B cell (primary cell): ENCODE results near the gene TMEM209. TPM values are rescaled to one million over a fixed set of nuclear protein-coding genes. Genes with fewer than 3 reads are reported as not detected.
"Not testable (repeated sequence)": the region's sequence is repeated elsewhere in the genome, so short reads cannot be mapped to it uniquely, and the experiment has no call there.

Experiments used
- ATAC-seq: fragments of 200-7000 bp; cut with Tn5 transposase; one replicate; pipeline ENCODE4 v1.10.0; 2021; ENCODE audit warnings: low read depth, mild to moderate bottlenecking, moderate number of reproducible peaks, moderate library complexity
- CTCF ChIA-PET: fragments of 350-600 bp; sonication (Branson Sonifier 250); formaldehyde crosslinking; loops from one replicate; lab custom pipeline; 2021; ENCODE audit warnings: antibody characterized with exemption, inconsistent platforms; lab: Charles Lee
- POLR2A ChIA-PET: fragments of 350-600 bp; sonication (Branson Sonifier 250); formaldehyde crosslinking; loops from one replicate; lab custom pipeline; 2021; ENCODE audit warnings: antibody characterized with exemption; lab: Charles Lee
- DNase-seq: peaks from one replicate; pipeline ENCODE4 v3.0.0; 2013
- H2AFZ ChIP-seq: 2 replicates; pipeline ENCODE4 v1.6.1; 2012; ENCODE audit warnings: mild to moderate bottlenecking, low read depth, low read length; ENCODE audit not compliant: insufficient read depth, poor library complexity, severe bottlenecking
- H3K27ac ChIP-seq, 2 donors: 1 replicate in 1 of 2; 2 replicates in 1 of 2; pipeline ENCODE4 v1.5.1; 2012 to 2013; ENCODE audit warnings: low read length in 2 of 2, mild to moderate bottlenecking in 2 of 2, moderate library complexity in 1 of 2
- H3K27me3 ChIP-seq, 4 experiments: fragments of 200-600 bp in 1 of 4; sonication (generic) in 1 of 4; replicated peaks in 1 of 4; 1 replicate in 2 of 4; 2 replicates in 2 of 4; pipeline versions ENCODE4 v1.6.1 to v1.7.0; 2013 to 2016; ENCODE audit warnings: low read length in 3 of 4, mild to moderate bottlenecking in 2 of 4, mixed read lengths in 1 of 4, moderate library complexity in 1 of 4; ENCODE audit not compliant: insufficient read depth in 4 of 4, control insufficient read depth in 3 of 4; ENCODE audit errors: control extremely low read depth in 1 of 4
- H3K36me3 ChIP-seq, 2 experiments: replicated peaks in 1 of 2; 1 replicate in 1 of 2; 2 replicates in 1 of 2; pipeline versions ENCODE4 v1.6.1 to v1.7.1; 2013; ENCODE audit warnings: low read length in 1 of 2; ENCODE audit not compliant: insufficient read depth in 2 of 2, control insufficient read depth in 1 of 2; ENCODE audit errors: control extremely low read depth in 1 of 2, extremely low read depth in 1 of 2
- H3K4me1 ChIP-seq, 2 donors: fragments of 200-600 bp in 1 of 2; sonication (generic) in 1 of 2; 1 replicate in 1 of 2; 2 replicates in 1 of 2; pipeline versions ENCODE4 v1.5.1 to v1.6.1; 2013 to 2017; ENCODE audit warnings: low read length in 2 of 2; ENCODE audit not compliant: control insufficient read depth in 2 of 2, insufficient read depth in 2 of 2
- H3K4me2 ChIP-seq: replicated peaks from 2 replicates; pipeline ENCODE3; 2012; ENCODE audit warnings: mild to moderate bottlenecking, low read depth, low read length; ENCODE audit not compliant: poor library complexity, severe bottlenecking
- H3K4me3 ChIP-seq, 5 experiments: fragments of 200-600 bp in 1 of 5; sonication (generic) in 1 of 5; 1 replicate in 3 of 5; 2 replicates in 2 of 5; pipeline versions ENCODE4 v1.5.1 to v1.7.0; 2011 to 2016; ENCODE audit warnings: low read length in 4 of 5, mild to moderate bottlenecking in 4 of 5, low read depth in 2 of 5, control low read depth in 1 of 5, moderate library complexity in 1 of 5; ENCODE audit not compliant: insufficient read depth in 1 of 5; ENCODE audit errors: control extremely low read depth in 1 of 5, extremely low read depth in 1 of 5
- H3K79me2 ChIP-seq: fragments of 200-600 bp; sonication (generic); one replicate; pipeline ENCODE4 v1.6.0; 2016; ENCODE audit warnings: low read length; ENCODE audit not compliant: control insufficient read depth, insufficient read depth
- H3K9ac ChIP-seq: fragments of 200-600 bp; sonication (generic); 2 replicates; pipeline ENCODE4 v1.6.1; 2017; ENCODE audit warnings: mild to moderate bottlenecking, low read length, moderate library complexity
- H3K9me3 ChIP-seq, 3 donors: one replicate each; pipeline versions ENCODE4 v1.6.1 to v1.7.1; 2013; ENCODE audit warnings: low read length in 2 of 3; ENCODE audit not compliant: control insufficient read depth in 2 of 3, insufficient read depth in 1 of 3; ENCODE audit errors: control extremely low read depth in 1 of 3
- H4K20me1 ChIP-seq: 2 replicates; pipeline ENCODE4 v1.6.0; 2012; ENCODE audit warnings: mild to moderate bottlenecking, low read length; ENCODE audit not compliant: insufficient read depth, control insufficient read depth, poor library complexity, severe bottlenecking
- H3K27ac Mint-ChIP-seq: one replicate; pipeline ENCODE4 v1.8.0; 2021; ENCODE audit warnings: mixed read lengths
- H3K27me3 Mint-ChIP-seq: one replicate; pipeline ENCODE4 v1.8.0; 2021; ENCODE audit warnings: mixed read lengths
- H3K4me1 Mint-ChIP-seq: one replicate; pipeline ENCODE4 v1.8.0; 2021; ENCODE audit warnings: mixed read lengths
- H3K4me3 Mint-ChIP-seq: one replicate; pipeline ENCODE4 v1.8.0; 2021; ENCODE audit warnings: mixed read lengths
- H3K9me3 Mint-ChIP-seq: one replicate; pipeline ENCODE4 v1.8.0; 2022; ENCODE audit warnings: mixed read lengths; ENCODE audit not compliant: insufficient read depth
- EZH2 ChIP-seq: IDR thresholded peaks from 2 replicates; pipeline ENCODE4 v1.6.1; 2012; ENCODE audit warnings: borderline replicate concordance, low read depth, mild to moderate bottlenecking, moderate library complexity, low read length; ENCODE audit not compliant: insufficient read depth, poor library complexity, severe bottlenecking
- WGBS: methylation state at CpG from one replicate; pipeline ENCODE4 v1.1.5; 2013; ENCODE audit warnings: missing lambda C conversion rate; ENCODE audit not compliant: insufficient coverage; 5-methylcytosine and 5-hydroxymethylcytosine counted together
- intact Hi-C: fragments of 100-400 bp; cut with micrococcal nuclease; formaldehyde crosslinking; loops from one replicate; pipeline ENCODE4 v1.10.0; 2022
- polyA plus RNA-seq: library from polyadenylated mRNA; depleted of rRNA; stranded (reverse); fragments of >200 nt; gene quantifications from 2 replicates; pipeline ENCODE4 v1.2.3, GENCODE V29; 2012
- total RNA-seq, 2 donors: library from RNA; stranded (reverse); fragments of 120-200 nt in 1 of 2; gene quantifications; 1 replicate in 1 of 2; 2 replicates in 1 of 2; pipeline versions ENCODE4 v1.2.3 to v1.2.4, GENCODE V29; 2013 to 2022
- TF ChIP-seq, protein P1 (sequence below): fragments of 200-600 bp; IDR thresholded peaks from one replicate; pipeline ENCODE4 v1.8.0; 2022; ENCODE audit warnings: antibody characterized with exemption, mild to moderate bottlenecking

Gene TMEM209
- total and polyA plus RNA-seq, 2 donors (not counting 1 experiment from before 2014, with no cell fraction given): 15.8 to 35.8 TPM

DNA sequence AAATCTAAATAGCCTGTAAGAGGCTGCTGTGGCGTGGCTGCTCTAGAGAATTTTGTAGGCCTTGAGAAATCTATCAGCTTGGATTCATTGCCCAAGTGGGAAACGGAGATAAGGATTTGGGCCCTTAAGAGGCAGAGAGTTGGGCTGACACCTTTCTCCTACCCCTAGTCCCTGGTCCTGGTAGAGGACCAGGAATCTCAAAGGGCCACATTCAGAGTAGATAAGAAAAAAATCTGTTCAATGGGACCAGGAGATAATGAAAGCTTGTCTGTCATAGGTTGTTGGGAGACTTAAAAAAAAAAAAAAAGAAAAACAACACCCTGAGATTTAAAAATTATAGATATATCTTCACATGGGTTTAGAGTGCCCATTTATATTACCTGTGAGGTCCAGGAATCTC lies 17.8 kb downstream of the TMEM209 start:
- no peak overlapping the region for H2AFZ ChIP-seq
- intact Hi-C loops: no loop called here
- no peak overlapping the region for H3K9ac ChIP-seq
- H3K4me3 ChIP-seq: no peak overlapping the region
- ChIA-PET POLR2A (no interaction called here), CTCF (interaction anchor here (0.6 to 1.5 kb wide), 3 partner anchors 40 to 115 kb away, joined by 3 read pairs; no protein-coding TSS in a partner anchor)
- H4K20me1 ChIP-seq: no peaks in the 10 kb centered on the region
- no peak overlapping the region for H3K4me2 ChIP-seq
- 94% methylated on average over 2 of the region's 2 CpGs for WGBS
- H3K4me1 ChIP-seq: no peaks in the 10 kb centered on the region
- H3K36me3 ChIP-seq: peaks cover 2 to 28% of the 10 kb centered on the region in 2 experiments
- no peak for DNase-seq
- Mint-ChIP-seq H3K4me1 (peaks cover 2% of the 10 kb centered on the region), H3K4me3 (no peak overlapping the region), H3K9me3 (no peaks in the 10 kb centered on the region), H3K27ac (no peak overlapping the region), H3K27me3 (no peaks in the 10 kb centered on the region)
- H3K79me2 ChIP-seq: peaks cover 5% of the 10 kb centered on the region
- no peaks in the 10 kb centered on the region for H3K27me3 ChIP-seq
- no peaks in the 10 kb centered on the region for H3K9me3 ChIP-seq
- no peak for TF ChIP-seq EZH2
- TF ChIP-seq, protein P1, sequence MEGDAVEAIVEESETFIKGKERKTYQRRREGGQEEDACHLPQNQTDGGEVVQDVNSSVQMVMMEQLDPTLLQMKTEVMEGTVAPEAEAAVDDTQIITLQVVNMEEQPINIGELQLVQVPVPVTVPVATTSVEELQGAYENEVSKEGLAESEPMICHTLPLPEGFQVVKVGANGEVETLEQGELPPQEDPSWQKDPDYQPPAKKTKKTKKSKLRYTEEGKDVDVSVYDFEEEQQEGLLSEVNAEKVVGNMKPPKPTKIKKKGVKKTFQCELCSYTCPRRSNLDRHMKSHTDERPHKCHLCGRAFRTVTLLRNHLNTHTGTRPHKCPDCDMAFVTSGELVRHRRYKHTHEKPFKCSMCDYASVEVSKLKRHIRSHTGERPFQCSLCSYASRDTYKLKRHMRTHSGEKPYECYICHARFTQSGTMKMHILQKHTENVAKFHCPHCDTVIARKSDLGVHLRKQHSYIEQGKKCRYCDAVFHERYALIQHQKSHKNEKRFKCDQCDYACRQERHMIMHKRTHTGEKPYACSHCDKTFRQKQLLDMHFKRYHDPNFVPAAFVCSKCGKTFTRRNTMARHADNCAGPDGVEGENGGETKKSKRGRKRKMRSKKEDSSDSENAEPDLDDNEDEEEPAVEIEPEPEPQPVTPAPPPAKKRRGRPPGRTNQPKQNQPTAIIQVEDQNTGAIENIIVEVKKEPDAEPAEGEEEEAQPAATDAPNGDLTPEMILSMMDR: no peak
- no peak overlapping the region for H3K27ac ChIP-seq
- no peak for ATAC-seq

DNA sequence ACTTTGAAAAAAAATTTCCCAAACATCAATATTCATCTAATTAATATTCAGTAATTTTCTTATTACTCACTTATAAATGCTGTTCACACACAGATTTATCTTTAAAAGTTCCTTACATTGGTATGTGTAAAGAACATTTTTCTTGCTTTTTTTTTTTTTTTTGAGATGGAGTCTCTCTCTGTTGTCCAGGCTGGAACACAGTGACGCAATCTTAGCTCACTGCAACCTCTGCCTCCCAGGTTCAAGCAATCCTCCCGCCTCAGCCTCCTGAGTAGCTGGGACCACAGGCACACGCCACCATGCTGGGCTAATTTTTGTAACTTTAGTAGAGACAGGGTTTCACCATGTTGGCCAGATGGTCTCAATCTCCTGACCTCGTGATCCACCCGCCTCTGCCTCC lies 20.9 kb downstream of the TMEM209 start:
- H3K27ac ChIP-seq, intact Hi-C loops, H3K9me3 ChIP-seq, H3K4me2 ChIP-seq, H3K27ac Mint-ChIP-seq, H3K79me2 ChIP-seq, H3K27me3 Mint-ChIP-seq, H3K4me3 Mint-ChIP-seq, H3K4me3 ChIP-seq, H4K20me1 ChIP-seq, H3K27me3 ChIP-seq, ATAC-seq, H2AFZ ChIP-seq, H3K4me1 Mint-ChIP-seq, H3K9ac ChIP-seq, H3K4me1 ChIP-seq, DNase-seq, H3K9me3 Mint-ChIP-seq, POLR2A ChIA-PET: not testable (repeated sequence)
- H3K36me3 ChIP-seq: peaks cover 12 to 44% of the 10 kb centered on the region in 2 experiments
- CTCF ChIA-PET: interaction anchor here (0.9 kb wide), 1 partner anchor 11 kb away, joined by 4 read pairs; no protein-coding TSS in a partner anchor
- 67% methylated on average over 1 of the region's 5 CpGs for WGBS
